HepG2 (cell line): ENCODE data around the gene FRMD1.

ENCODE experiments used
- CAMTA2 ChIP-seq: sonication (generic); formaldehyde crosslinking; IDR thresholded peaks from 2 replicates; pipeline ENCODE4 v1.4.0; 2020; ENCODE audit warnings: mild to moderate bottlenecking, missing genetic modification reagents, borderline replicate concordance
- CTCF ChIP-seq: sonication (generic); formaldehyde crosslinking; IDR thresholded peaks from 2 replicates; pipeline ENCODE4 v1.5.0; 2020; ENCODE audit warnings: mild to moderate bottlenecking, missing genetic modification reagents, moderate library complexity
- DPF2 ChIP-seq: sonication (generic); formaldehyde crosslinking; IDR thresholded peaks from 2 replicates; pipeline ENCODE4 v1.4.0; 2020; ENCODE audit warnings: mild to moderate bottlenecking, low read depth, missing genetic modification reagents, borderline replicate concordance
- ELF3 ChIP-seq: IDR thresholded peaks from 2 replicates; pipeline ENCODE4 v1.6.1; 2016; ENCODE audit warnings: missing genetic modification reagents, missing compliant biosample characterization
- EP300 ChIP-seq, 3 experiments: sonication (generic) in 1 of 3; formaldehyde crosslinking in 1 of 3; IDR thresholded peaks; 2 replicates each; pipeline versions ENCODE4 v1.5.1 to v1.6.1; 2011 to 2020; ENCODE audit warnings: low read depth in 2 of 3, low read length in 2 of 3, borderline replicate concordance in 1 of 3, improper control_type of control experiment in 1 of 3, mild to moderate bottlenecking in 1 of 3, missing genetic modification reagents in 1 of 3, moderate library complexity in 1 of 3
- NBN ChIP-seq: fragments of 450-650 bp; conservative IDR thresholded peaks from 2 replicates; pipeline ENCODE4 v1.6.1; 2017
- POLR2A ChIP-seq, 2 experiments: IDR thresholded peaks; 2 replicates each; pipeline ENCODE4 v1.6.1; 2011; ENCODE audit warnings: low read depth in 2 of 2, low read length in 2 of 2, mild to moderate bottlenecking in 1 of 2, moderate library complexity in 1 of 2; ENCODE audit not compliant: insufficient read depth in 1 of 2
- SSRP1 ChIP-seq: IDR thresholded peaks from 2 replicates; pipeline ENCODE4 v1.6.1; 2016; ENCODE audit warnings: control low read depth
- TCF12 ChIP-seq, 2 experiments: fragments of 450-650 bp in 1 of 2; sonication (generic) in 1 of 2; formaldehyde crosslinking in 1 of 2; IDR thresholded peaks; 2 replicates each; pipeline versions ENCODE4 v1.6.1 to v1.8.0; 2017 to 2022; ENCODE audit warnings: antibody characterized with exemption in 1 of 2, mild to moderate bottlenecking in 1 of 2, missing genetic modification reagents in 1 of 2, moderate library complexity in 1 of 2
- ZBTB7A ChIP-seq: sonication (generic); formaldehyde crosslinking; IDR thresholded peaks from 2 replicates; pipeline ENCODE4 v1.8.0; 2022; ENCODE audit warnings: mild to moderate bottlenecking, missing genetic modification reagents
- ZNF121 ChIP-seq: sonication (generic); formaldehyde crosslinking; IDR thresholded peaks from 2 replicates; pipeline ENCODE4 v1.5.0; 2020; ENCODE audit warnings: mild to moderate bottlenecking, missing genetic modification reagents
- ZNF18 ChIP-seq: sonication (generic); formaldehyde crosslinking; IDR thresholded peaks from 2 replicates; pipeline ENCODE4 v1.8.0; 2022; ENCODE audit warnings: mild to moderate bottlenecking, missing genetic modification reagents; ENCODE audit not compliant: insufficient replicate concordance
- ZNF589 ChIP-seq: sonication (generic); formaldehyde crosslinking; conservative IDR thresholded peaks from 2 replicates; pipeline ENCODE4 v1.8.0; 2022; ENCODE audit warnings: mild to moderate bottlenecking, moderate library complexity, missing genetic modification reagents
- TF ChIP-seq, protein P1 (sequence below): sonication (generic); formaldehyde crosslinking; IDR thresholded peaks from 2 replicates; pipeline ENCODE4 v1.8.1; 2023; ENCODE audit warnings: missing genetic modification reagents, inconsistent platforms, borderline replicate concordance

DNA sequence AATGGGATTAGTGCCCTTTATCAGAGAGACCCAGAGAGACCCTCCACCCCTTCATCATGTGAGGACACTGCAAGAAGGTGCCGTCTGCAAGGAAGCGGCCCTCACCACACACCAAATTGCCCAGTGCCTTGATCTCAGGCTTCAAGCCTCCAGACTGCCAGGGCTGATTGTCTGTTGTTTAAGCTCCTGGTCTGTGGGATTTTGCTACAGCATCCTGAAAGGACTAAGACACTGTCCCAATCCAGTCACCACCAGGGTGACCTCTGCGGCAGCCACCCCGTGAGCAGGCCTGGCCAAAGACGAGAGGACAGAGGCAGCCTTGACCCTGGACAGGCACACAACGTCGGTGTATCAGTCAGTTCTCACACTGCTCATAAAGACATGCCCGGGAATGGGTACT is 13.5 kb upstream of the FRMD1 start:
- TF ChIP-seq ZBTB7A (CRISPR knock-in tag) (no peak), CTCF (CRISPR knock-in tag) (no peak), DPF2 (no peak), EP300 (IDR thresholded peaks at IDR 0.05; ENCODE audit: low read depth in 2 of 2, low read length in 2 of 2) (no peak), EP300 (CRISPR knock-in tag; IDR thresholded peaks at IDR 0.05; ENCODE audit: borderline replicate concordance) (no peak), ELF3 (CRISPR knock-in tag) (no peak), CAMTA2 (CRISPR knock-in tag) (no peak), ZNF121 (CRISPR knock-in tag) (no peak), NBN (no peak), POLR2A (IDR thresholded peaks at IDR 0.05; ENCODE audit: insufficient read depth in 1 of 2, low read depth in 2 of 2, low read length in 2 of 2) (no peak), ZNF18 (no peak), SSRP1 (CRISPR knock-in tag) (no peak), ZNF589 (CRISPR knock-in tag) (no peak), TCF12 (IDR thresholded peaks at IDR 0.05) (no peak), TCF12 (CRISPR knock-in tag; IDR thresholded peaks at IDR 0.05) (no peak)
- TF ChIP-seq, protein P1, sequence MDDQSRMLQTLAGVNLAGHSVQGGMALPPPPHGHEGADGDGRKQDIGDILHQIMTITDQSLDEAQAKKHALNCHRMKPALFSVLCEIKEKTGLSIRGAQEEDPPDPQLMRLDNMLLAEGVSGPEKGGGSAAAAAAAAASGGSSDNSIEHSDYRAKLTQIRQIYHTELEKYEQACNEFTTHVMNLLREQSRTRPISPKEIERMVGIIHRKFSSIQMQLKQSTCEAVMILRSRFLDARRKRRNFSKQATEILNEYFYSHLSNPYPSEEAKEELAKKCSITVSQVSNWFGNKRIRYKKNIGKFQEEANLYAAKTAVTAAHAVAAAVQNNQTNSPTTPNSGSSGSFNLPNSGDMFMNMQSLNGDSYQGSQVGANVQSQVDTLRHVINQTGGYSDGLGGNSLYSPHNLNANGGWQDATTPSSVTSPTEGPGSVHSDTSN (CRISPR knock-in tag), result no peak
